ENCODE results near the gene CNKSR3. TPM values are rescaled to one million over a fixed set of nuclear protein-coding genes. Genes with fewer than 3 reads are reported as not detected.

The CNKSR3 gene
- total RNA-seq, 2 donors from 2014 or later: 13.1 to 31.5 TPM

DNA sequence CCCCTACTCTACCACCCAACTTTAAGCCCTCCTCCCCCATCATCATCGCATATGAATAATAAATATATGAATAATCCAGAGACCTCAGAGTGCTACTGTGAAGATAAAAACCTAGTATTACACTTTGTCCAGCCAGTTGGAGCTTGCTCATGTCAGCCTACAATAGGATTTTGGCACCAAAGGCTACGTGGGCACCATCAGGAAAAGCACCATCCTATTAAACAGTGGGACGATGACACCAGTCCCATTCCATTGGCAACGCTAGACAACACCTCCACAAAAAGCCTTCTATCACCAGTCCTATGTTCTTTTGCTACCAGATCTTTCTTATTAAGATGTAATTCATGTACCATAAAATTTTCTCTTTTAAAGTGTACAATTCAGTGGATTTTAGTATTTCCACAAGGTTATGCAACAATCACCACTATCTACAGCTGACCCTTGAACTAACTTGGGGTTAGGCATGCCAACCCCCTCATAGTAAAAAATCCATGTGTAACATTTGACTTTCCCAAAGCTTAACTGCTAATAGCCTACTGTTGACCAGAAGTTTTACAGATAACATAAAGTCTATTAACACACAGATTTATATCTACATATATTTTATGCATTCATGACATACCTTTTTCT, 41.1 kb downstream of the CNKSR3 start:
- no peaks in the 10 kb centered on the region for H3K9me3 ChIP-seq
- H3K36me3 ChIP-seq: no peaks in the 10 kb centered on the region
- no peak for DNase-seq
- H3K9ac ChIP-seq (ENCODE audit: low read depth in 2 of 2, low read length in 2 of 2): no peak overlapping the region
- no peaks in the 10 kb centered on the region for H3K4me1 ChIP-seq
- intact Hi-C loops (cut with DNase I): no loop called here
- no peak overlapping the region for H3K27ac ChIP-seq
- TF ChIP-seq, protein P1, sequence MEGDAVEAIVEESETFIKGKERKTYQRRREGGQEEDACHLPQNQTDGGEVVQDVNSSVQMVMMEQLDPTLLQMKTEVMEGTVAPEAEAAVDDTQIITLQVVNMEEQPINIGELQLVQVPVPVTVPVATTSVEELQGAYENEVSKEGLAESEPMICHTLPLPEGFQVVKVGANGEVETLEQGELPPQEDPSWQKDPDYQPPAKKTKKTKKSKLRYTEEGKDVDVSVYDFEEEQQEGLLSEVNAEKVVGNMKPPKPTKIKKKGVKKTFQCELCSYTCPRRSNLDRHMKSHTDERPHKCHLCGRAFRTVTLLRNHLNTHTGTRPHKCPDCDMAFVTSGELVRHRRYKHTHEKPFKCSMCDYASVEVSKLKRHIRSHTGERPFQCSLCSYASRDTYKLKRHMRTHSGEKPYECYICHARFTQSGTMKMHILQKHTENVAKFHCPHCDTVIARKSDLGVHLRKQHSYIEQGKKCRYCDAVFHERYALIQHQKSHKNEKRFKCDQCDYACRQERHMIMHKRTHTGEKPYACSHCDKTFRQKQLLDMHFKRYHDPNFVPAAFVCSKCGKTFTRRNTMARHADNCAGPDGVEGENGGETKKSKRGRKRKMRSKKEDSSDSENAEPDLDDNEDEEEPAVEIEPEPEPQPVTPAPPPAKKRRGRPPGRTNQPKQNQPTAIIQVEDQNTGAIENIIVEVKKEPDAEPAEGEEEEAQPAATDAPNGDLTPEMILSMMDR (IDR thresholded peaks at IDR 0.05): no peak
- no peak overlapping the region for H3K4me3 ChIP-seq
- no peaks in the 10 kb centered on the region for H3K27me3 ChIP-seq

- H3K4me1 ChIP-seq: no peaks in the 10 kb centered on the region
Observed at GRCh38 chr6:154468760-154469159, 41.7 kb downstream of the CNKSR3 start.

GRCh38 chr6:154466971-154467679, 43.4 kb downstream of the CNKSR3 start:
- Histone ChIP-seq H3K4me3 (no peak overlapping the region), H3K9ac (ENCODE audit: low read depth in 2 of 2, low read length in 2 of 2) (no peak overlapping the region), H3K9me3 (no peaks in the 10 kb centered on the region), H3K27ac (no peak overlapping the region), H3K36me3 (no peaks in the 10 kb centered on the region), H3K27me3 (no peaks in the 10 kb centered on the region), H3K4me1 (no peaks in the 10 kb centered on the region)
- TF ChIP-seq, protein P1 (IDR thresholded peaks at IDR 0.05): no peak
- DNase-seq: no peak
- intact Hi-C loops (cut with DNase I): no loop called here

More at GRCh38 chr6:154468760-154469159, 41.7 kb downstream of the CNKSR3 start:
- Histone ChIP-seq H3K9me3 (no peaks in the 10 kb centered on the region), H3K27ac (no peak overlapping the region), H3K36me3 (no peaks in the 10 kb centered on the region), H3K4me3 (no peak overlapping the region), H3K9ac (ENCODE audit: low read depth in 2 of 2, low read length in 2 of 2) (no peak overlapping the region), H3K27me3 (no peaks in the 10 kb centered on the region)
- TF ChIP-seq, protein P1 (IDR thresholded peaks at IDR 0.05): no peak
- no peak for DNase-seq
- intact Hi-C loops (cut with DNase I): no loop called here

DNA sequence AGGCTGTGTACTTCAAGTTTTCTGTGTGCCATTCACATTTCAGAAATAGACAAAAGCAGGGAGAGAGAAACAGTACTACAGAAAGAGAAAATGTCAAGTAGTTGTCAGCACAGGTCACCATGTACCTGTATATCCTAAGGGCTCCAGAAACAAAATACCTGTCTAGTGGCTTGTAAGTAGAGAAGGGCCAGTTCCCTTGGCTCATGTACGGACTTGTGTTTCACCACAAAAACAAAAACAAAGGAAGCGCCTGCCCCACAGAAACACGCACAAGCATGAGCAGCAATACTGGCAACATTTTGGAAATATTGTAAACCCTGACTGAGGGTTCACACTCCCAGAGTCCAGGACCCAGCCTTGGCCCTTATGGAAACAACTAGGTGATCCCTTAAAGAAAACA, 44.3 kb downstream of the CNKSR3 start:
- Histone ChIP-seq H3K27ac (no peak overlapping the region), H3K36me3 (no peaks in the 10 kb centered on the region), H3K4me3 (no peak overlapping the region), H3K4me1 (no peaks in the 10 kb centered on the region), H3K27me3 (no peaks in the 10 kb centered on the region), H3K9ac (ENCODE audit: low read depth in 2 of 2, low read length in 2 of 2) (no peak overlapping the region), H3K9me3 (no peaks in the 10 kb centered on the region)
- DNase-seq: no peak
- TF ChIP-seq, protein P1 (IDR thresholded peaks at IDR 0.05): no peak
- intact Hi-C loops (cut with DNase I): no loop called here

- intact Hi-C loops (cut with DNase I): no loop called here
- Histone ChIP-seq H3K27ac (no peak overlapping the region), H3K9me3 (no peaks in the 10 kb centered on the region), H3K4me3 (no peak overlapping the region), H3K27me3 (no peaks in the 10 kb centered on the region), H3K36me3 (no peaks in the 10 kb centered on the region), H3K9ac (ENCODE audit: low read depth in 2 of 2, low read length in 2 of 2) (no peak overlapping the region), H3K4me1 (no peaks in the 10 kb centered on the region)
- TF ChIP-seq, protein P1 (IDR thresholded peaks at IDR 0.05): no peak
- no peak for DNase-seq
Observed at GRCh38 chr6:154463573-154464419, 46.7 kb downstream of the CNKSR3 start.
